ENCODE measurements around the gene ACVR1C. TPM values are rescaled to one million over a fixed set of nuclear protein-coding genes. Genes with fewer than 3 reads are reported as not detected.

ACVR1C gene
- total and polyA plus RNA-seq, 2 experiments from 2014 or later = 1.3 to 3.0 TPM

GRCh38 chr2:157501026-157501425 is 127.6 kb downstream of the ACVR1C start:
- no peak overlapping the region for H3K27ac ChIP-seq
- no peaks in the 10 kb centered on the region for H4K20me1 ChIP-seq (ENCODE audit: insufficient read depth, poor library complexity, severe bottlenecking)
- H3K27me3 ChIP-seq = no peaks in the 10 kb centered on the region
- H3K4me2 ChIP-seq = no peak overlapping the region
- H3K4me3 ChIP-seq = no peak overlapping the region
- no peaks in the 10 kb centered on the region for H3K79me2 ChIP-seq
- no peaks in the 10 kb centered on the region for H3K36me3 ChIP-seq (replicated peaks; ENCODE audit: insufficient read depth, low read depth)
- no peak overlapping the region for H2AFZ ChIP-seq
- H3K9me2 ChIP-seq (replicated peaks; ENCODE audit: insufficient read depth) = no peaks in the 10 kb centered on the region
- no peaks in the 10 kb centered on the region for H3K9me3 ChIP-seq (ENCODE audit: low read depth)
- TF ChIP-seq EZH2 (IDR thresholded peaks at IDR 0.05; ENCODE audit: borderline replicate concordance) (no peak), CTCF (IDR thresholded peaks at IDR 0.05; ENCODE audit: poor library complexity) (no peak), EZH2phosphoT487 (IDR thresholded peaks at IDR 0.05; ENCODE audit: low read depth, severe bottlenecking, unreplicated experiment) (no peak)
- no peak for DNase-seq (ENCODE audit: low spot score)
- H3K4me1 ChIP-seq (ENCODE audit: insufficient read depth) = no peaks in the 10 kb centered on the region
- 81% methylated on average over 2 of the region's 2 CpGs for WGBS (ENCODE audit: low lambda C conversion rate, missing lambda C conversion rate)

- H3K4me3 ChIP-seq = no peak overlapping the region
- no peak overlapping the region for H2AFZ ChIP-seq
- WGBS (ENCODE audit: low lambda C conversion rate, missing lambda C conversion rate) = 87% methylated on average over 1 of the region's 1 CpG
- no peaks in the 10 kb centered on the region for H3K79me2 ChIP-seq
- no peaks in the 10 kb centered on the region for H3K27me3 ChIP-seq
- no peak overlapping the region for H3K4me2 ChIP-seq
- H4K20me1 ChIP-seq (ENCODE audit: insufficient read depth, poor library complexity, severe bottlenecking) = no peaks in the 10 kb centered on the region
- H3K4me1 ChIP-seq (ENCODE audit: insufficient read depth) = no peaks in the 10 kb centered on the region
- H3K27ac ChIP-seq = no peak overlapping the region
- no peak for DNase-seq (ENCODE audit: low spot score)
- H3K9me2 ChIP-seq (replicated peaks; ENCODE audit: insufficient read depth) = no peaks in the 10 kb centered on the region
- TF ChIP-seq CTCF (IDR thresholded peaks at IDR 0.05; ENCODE audit: poor library complexity) (no peak), EZH2 (IDR thresholded peaks at IDR 0.05; ENCODE audit: borderline replicate concordance) (no peak), EZH2phosphoT487 (IDR thresholded peaks at IDR 0.05; ENCODE audit: low read depth, severe bottlenecking, unreplicated experiment) (no peak)
- H3K9me3 ChIP-seq (ENCODE audit: low read depth) = no peaks in the 10 kb centered on the region
- no peaks in the 10 kb centered on the region for H3K36me3 ChIP-seq (replicated peaks; ENCODE audit: insufficient read depth, low read depth)
Observed at GRCh38 chr2:157500334-157500733, 128.3 kb downstream of the ACVR1C start.

GRCh38 chr2:157498483-157498882 is 130.2 kb downstream of the ACVR1C start:
- Histone ChIP-seq H3K4me2 (no peak overlapping the region), H4K20me1 (ENCODE audit: insufficient read depth, poor library complexity, severe bottlenecking) (no peaks in the 10 kb centered on the region), H3K9me3 (ENCODE audit: low read depth) (no peaks in the 10 kb centered on the region), H3K27me3 (no peaks in the 10 kb centered on the region), H3K36me3 (replicated peaks; ENCODE audit: insufficient read depth, low read depth) (no peaks in the 10 kb centered on the region), H3K4me3 (no peak overlapping the region), H3K79me2 (no peaks in the 10 kb centered on the region), H3K4me1 (ENCODE audit: insufficient read depth) (no peaks in the 10 kb centered on the region), H2AFZ (no peak overlapping the region), H3K27ac (no peak overlapping the region), H3K9me2 (replicated peaks; ENCODE audit: insufficient read depth) (no peaks in the 10 kb centered on the region)
- no peak for DNase-seq (ENCODE audit: low spot score)
- WGBS (ENCODE audit: low lambda C conversion rate, missing lambda C conversion rate) = 94% methylated on average over 3 of the region's 3 CpGs
- no peak for TF ChIP-seq CTCF (IDR thresholded peaks at IDR 0.05; ENCODE audit: poor library complexity)
- TF ChIP-seq EZH2 (IDR thresholded peaks at IDR 0.05; ENCODE audit: borderline replicate concordance) = no peak
- no peak for TF ChIP-seq EZH2phosphoT487 (IDR thresholded peaks at IDR 0.05; ENCODE audit: low read depth, severe bottlenecking, unreplicated experiment)

Data from hepatocyte (in vitro differentiated cells).